Measurements from ENCODE around the gene TNP1.

- TF ChIP-seq CTCF (IDR thresholded peaks at IDR 0.05; ENCODE audit: low read depth, low read length, missing input control) (no peak), SP1 (IDR thresholded peaks at IDR 0.05) (no peak), REST (IDR thresholded peaks at IDR 0.05) (no peak), YY1 (IDR thresholded peaks at IDR 0.05) (no peak), TAF1 (conservative IDR thresholded peaks at IDR 0.05) (no peak), MAX (IDR thresholded peaks at IDR 0.05) (no peak), ATF3 (IDR thresholded peaks at IDR 0.05) (no peak)
Observed at GRCh38 chr2:216881411-216881810, 21.5 kb upstream of the TNP1 start.
